Mesenteric fat pad (tissue), 1 donor: ENCODE measurements around the gene RCL1. TPM values are rescaled to one million over a fixed set of nuclear protein-coding genes. Genes with fewer than 3 reads are reported as not detected.
A peak's percentile ranks its signal among the peaks of the same experiment; 100 is the strongest.
"Not testable (repeated sequence)": the region's sequence is repeated elsewhere in the genome, so short reads cannot be mapped to it uniquely, and the experiment has no call there.

ENCODE experiments used
- DNase-seq: peaks from one replicate; pipeline ENCODE4 v3.0.0-alpha.2; 2020; ENCODE audit warnings: low spot score
- microRNA-seq: library from miRNA; unstranded; fragments of <30 nt; microRNA quantifications from one replicate; pipeline ENCODE4 v1.2.0, GENCODE V29; 2020; ENCODE audit warnings: borderline number of aligned reads
- total RNA-seq: library from RNA; stranded (reverse); fragmentation: NEBNext Ultra II Directional; extraction: Animal tissue kit (Norgen Biotek cat#: 25700); gene quantifications from one replicate; pipeline ENCODE4 v1.2.1, GENCODE V29; 2021
- donor health status: DM: yes; HTN: yes; CAD: no.

Gene RCL1
- total RNA-seq, 1 donor from 2014 or later: 33.8 TPM

GRCh38 chr9:4873066-4873465, 80.3 kb downstream of the RCL1 start:
- DNase-seq: no peak

DNA sequence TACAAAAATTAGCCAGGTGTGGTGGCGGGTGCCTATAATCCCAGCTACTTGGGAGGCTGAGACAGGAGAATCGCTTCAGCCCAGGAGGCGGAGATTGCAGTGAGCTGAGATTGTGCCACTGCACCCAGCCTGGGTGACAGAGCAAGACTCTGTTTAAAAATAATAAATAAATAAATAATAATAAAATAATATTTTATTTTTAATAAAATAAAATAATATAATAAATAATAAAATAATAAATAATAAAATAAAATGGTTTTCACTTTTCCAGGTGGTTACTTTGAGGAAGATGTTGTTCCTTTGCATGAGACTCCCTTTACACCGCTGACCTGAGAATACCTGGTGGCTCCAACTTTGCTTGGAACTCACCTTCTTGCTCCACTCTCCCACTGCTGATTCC, 82.8 kb downstream of the RCL1 start:
- no peak for DNase-seq

DNA sequence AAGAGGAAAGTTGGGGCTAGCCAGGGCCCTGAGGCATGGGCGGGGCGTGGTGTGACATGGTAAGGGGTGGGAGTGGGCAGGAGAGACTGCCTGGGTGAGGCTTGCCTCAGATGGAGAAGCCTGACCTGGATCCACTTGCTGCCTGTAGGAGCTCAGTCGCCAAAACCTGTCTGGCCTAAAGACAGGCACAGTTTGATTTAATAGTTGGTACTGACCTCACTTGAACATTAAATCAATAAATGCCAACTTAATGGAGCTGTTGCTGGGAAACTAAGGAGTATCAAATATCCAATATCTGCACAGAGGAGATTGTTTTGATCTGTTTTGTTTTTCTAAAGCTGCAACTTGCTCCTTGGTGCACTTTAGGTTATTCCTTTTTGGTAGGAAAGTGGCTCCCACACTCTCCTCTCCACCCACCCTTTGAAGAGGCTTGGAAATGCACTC, 86.4 kb downstream of the RCL1 start:
- DNase-seq: no peak

- no peak for DNase-seq
These were observed 90.7 kb downstream of the RCL1 start for GRCh38 chr9:4883326-4883873.

DNA sequence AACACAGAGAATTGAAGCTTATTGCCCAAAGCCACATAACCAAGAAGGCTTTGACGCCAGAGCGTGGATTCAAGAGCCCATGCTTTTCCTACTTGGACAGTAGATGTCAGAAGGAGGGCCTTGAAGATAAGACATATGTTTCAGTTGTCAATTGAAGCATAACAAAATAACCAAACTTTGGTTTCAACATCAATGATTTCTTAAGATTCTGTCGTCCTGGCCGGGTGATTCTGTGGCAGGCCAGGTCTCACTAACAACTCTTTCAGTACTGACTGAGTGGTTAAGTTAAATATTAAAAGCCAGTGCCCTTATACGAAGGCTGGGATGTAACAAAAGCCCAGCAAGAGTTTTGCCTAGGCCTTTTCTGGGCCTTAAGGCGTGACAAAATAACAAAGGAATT, 94.0 kb downstream of the RCL1 start:
- no peak for DNase-seq

- no peak for DNase-seq
These were observed 94.8 kb downstream of the RCL1 start for GRCh38 chr9:4887556-4887955.

GRCh38 chr9:4890242-4890641, 97.5 kb downstream of the RCL1 start:
- no peak for DNase-seq

GRCh38 chr9:4890929-4891328, 98.2 kb downstream of the RCL1 start:
- no peak for DNase-seq

- no peak for DNase-seq
These were observed 98.9 kb downstream of the RCL1 start for GRCh38 chr9:4891674-4892073.

DNA sequence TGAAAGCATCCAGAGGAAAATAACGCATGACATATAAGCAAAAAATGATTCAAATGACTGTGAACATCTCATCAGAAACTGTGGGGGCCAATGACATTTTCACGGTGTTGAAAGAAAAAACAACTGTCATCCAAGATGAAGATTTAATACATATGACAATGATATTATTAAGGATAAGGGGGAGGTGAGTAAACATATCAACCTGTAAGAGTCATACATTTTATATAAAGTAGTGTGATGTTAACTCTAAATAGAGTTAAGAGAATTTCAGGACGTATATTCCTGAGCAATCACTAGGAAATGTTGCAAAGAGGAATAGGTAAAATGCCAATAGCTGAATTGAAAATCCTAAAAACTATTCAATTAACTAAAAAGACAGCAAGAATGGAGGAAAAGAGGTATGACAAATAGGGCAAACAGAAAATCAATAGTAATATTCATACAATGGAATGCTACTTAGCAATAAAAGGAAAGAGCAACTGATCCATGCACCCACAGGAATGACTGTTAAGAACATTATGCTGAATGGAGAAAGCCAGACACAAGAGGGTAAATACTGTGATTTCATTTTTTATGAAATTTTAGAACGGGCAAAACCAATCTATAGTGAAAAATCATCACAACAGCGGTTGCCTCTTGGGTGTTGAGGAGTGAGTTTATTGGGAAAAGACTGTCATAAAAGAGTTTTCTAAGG, 99.9 kb downstream of the RCL1 start:
- DNase-seq: no peak

DNA sequence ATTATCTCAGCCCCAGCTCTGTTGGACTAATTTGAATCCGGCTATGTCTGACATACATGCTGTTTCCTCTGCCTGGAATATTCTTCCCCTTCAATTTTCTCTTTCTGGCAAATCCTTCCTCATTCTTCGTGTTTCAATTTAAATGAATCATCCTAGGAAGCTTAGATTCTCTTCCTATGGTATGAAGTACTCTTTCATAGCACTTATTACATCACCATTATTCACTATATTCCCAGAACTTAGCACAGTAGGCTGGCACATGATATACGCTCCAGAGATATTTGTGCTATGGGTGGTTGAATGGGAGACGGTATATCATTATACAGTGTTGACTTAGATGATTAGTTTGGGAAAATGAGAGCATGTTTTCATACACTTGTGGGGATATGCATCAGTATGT, 101.3 kb downstream of the RCL1 start:
- DNase-seq: no peak

DNA sequence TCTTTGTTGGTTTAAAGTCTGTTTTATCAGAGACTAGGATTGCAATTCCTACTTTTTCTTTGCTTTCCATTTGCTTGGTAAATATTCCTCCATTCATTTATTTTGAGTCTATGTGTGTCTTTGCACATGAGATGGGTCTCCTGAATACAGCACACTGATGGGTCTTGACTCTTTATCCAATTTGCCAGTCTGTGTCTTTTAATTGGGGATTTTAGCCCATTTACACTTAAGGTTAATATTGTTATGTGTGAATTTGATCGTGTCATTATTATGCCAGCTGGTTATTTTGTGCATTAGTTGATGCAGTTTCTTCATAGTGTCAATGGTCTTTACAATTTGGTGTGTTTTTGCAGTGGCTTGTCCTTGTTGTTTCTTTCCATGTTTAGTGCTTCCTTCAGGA, 107.1 kb downstream of the RCL1 start:
- DNase-seq: not testable (repeated sequence)

DNA sequence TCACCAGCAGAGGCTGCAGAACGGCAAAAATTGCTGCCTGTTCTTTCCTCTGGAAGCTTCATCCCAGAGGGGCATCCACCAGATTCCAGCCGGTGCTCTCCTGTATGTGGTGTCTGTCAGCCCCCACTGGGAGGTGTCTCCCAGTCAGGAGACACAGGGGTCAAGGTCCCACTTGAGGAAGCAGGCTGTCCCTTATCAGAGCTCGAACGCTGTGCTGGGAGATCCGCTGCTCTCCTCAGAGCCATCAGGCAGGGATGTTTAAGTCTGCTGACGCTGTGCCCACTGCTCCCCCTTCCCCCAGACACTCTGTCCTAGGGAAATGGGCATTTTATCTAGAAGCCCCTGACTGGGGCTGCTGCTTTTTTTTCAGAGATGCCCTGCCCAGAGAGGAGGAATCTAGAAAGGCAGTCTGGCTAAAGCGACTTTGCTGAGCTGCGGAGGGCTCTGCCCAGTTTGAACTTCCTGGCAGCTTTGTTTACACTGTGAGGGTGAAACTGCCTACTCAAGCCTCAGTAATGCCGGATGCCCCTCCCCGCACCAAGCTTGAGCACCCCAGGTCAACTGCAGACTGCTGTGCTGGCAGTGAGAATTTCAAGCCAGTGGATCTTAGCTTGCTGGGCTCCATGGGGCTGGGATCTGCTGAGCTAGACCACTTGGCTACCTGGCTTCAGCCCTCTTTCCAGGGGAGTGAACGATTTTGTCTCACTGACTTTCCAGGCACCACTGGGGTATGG, 108.8 kb downstream of the RCL1 start:
- DNase-seq: not testable (repeated sequence)

DNA sequence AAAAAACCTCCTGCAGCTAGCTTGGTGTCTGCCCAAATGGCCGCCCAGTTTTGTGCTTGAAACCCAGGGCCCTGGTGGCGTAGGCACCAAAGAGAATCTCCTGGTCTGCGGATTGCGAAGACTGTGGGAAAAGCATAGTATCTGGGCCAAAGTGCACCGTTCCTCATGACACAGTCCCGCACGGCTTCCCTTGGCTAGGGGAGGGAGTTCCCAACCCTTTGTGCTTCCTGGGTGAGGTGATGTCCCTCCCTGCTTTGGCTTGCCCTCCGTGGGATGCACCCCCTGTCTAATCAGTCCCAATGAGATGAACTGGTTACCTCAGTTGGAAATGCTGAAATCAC, 109.4 kb downstream of the RCL1 start:
- DNase-seq: no peak

GRCh38 chr9:4904322-4905134, 111.8 kb downstream of the RCL1 start:
- no peak for DNase-seq

- no peak for DNase-seq
These were observed 112.4 kb downstream of the RCL1 start for GRCh38 chr9:4905135-4905490.

Small RNA genes lying within 50 kb of the gene (microRNA-seq; reads per million reads assigned to microRNA genes)
- 37.8 reads per million, percentile 33 among the genes with 10 or more reads in this experiment for gene MIR101-2

Other genes with a start within 250 kb of the RCL1 start
- 5.5 TPM for gene PLPP6, start 130.7 kb upstream of the RCL1 start, total RNA-seq
- gene SPATA6L, start 126.5 kb upstream of the RCL1 start, total RNA-seq: 5.4 TPM
- 40.3 TPM for gene CDC37L1, start 113.4 kb upstream of the RCL1 start, total RNA-seq
- 69.8 TPM for gene AK3, start 51.7 kb upstream of the RCL1 start, total RNA-seq
- gene JAK2, start 192.3 kb downstream of the RCL1 start, total RNA-seq: 25.1 TPM